Esophagus squamous epithelium (tissue), 5 donors: ENCODE measurements around the gene CTSS. TPM values are rescaled to one million over a fixed set of nuclear protein-coding genes. Genes with fewer than 3 reads are reported as not detected.

ENCODE experiments used
- DNase-seq: peaks from one replicate; lab custom pipeline; 2025; lab: John Stamatoyannopoulos, UW
- H3K27ac ChIP-seq, 4 donors: fragments of 200-600 bp; sonication (generic); one replicate each; pipeline ENCODE4 v1.5.1; 2016 to 2019; ENCODE audit warnings: mild to moderate bottlenecking in 1 of 4
- H3K27me3 ChIP-seq, 4 donors: fragments of 200-600 bp; sonication (generic); 1 replicate in 3 of 4; 2 replicates in 1 of 4; pipeline versions ENCODE4 v1.5.1 to v1.6.0; 2017 to 2021; ENCODE audit warnings: antibody characterized with exemption in 1 of 4
- H3K36me3 ChIP-seq, 3 donors: fragments of 200-600 bp; sonication (generic); one replicate each; pipeline ENCODE4 v1.5.1; 2016 to 2019
- H3K4me1 ChIP-seq, 3 donors: fragments of 200-600 bp; sonication (generic); one replicate each; pipeline ENCODE4 v1.5.1; 2017 to 2019
- H3K4me3 ChIP-seq, 4 donors: fragments of 200-600 bp; sonication (generic); 1 replicate in 3 of 4; 2 replicates in 1 of 4; pipeline ENCODE4 v1.5.1; 2016 to 2019; ENCODE audit warnings: mild to moderate bottlenecking in 2 of 4, moderate library complexity in 1 of 4
- H3K9me3 ChIP-seq, 3 donors: fragments of 200-600 bp; sonication (generic); one replicate each; pipeline ENCODE4 v1.5.1; 2016 to 2019
- POLR2A ChIP-seq, 4 donors: fragments of 450-650 bp; IDR thresholded peaks; one replicate each; pipeline ENCODE4 v1.6.1; 2017; ENCODE audit warnings: antibody characterized with exemption in 4 of 4, mild to moderate bottlenecking in 4 of 4, moderate library complexity in 3 of 4
- WGBS, 2 donors: methylation state at CpG; one replicate each; pipeline ENCODE4 v1.1.5; 2018; 5-methylcytosine and 5-hydroxymethylcytosine counted together
- intact Hi-C: fragments of 100-400 bp; cut with DNase I; formaldehyde crosslinking; loops from one replicate; pipeline ENCODE4 v1.15.0; 2022
- total RNA-seq, 4 donors: library from RNA; depleted of rRNA; stranded (reverse); fragments of >200 nt; gene quantifications; one replicate each; pipeline ENCODE4 v1.1.0, GENCODE V29; 2016
- TF ChIP-seq, protein P1 (sequence below), 6 experiments: fragments of 450-650 bp in 4 of 6; fragments of 200-600 bp in 2 of 6; sonication (generic) in 2 of 6; IDR thresholded peaks; one replicate each; pipeline ENCODE4 v1.5.1; 2016 to 2019; ENCODE audit warnings: antibody characterized with exemption in 6 of 6, mild to moderate bottlenecking in 4 of 6, moderate library complexity in 4 of 6
- donor health status: DM: yes; HTN: yes; CAD: no.

Gene CTSS
- total RNA-seq, 4 donors from 2014 or later: 19.7 to 82.4 (median 48.0) TPM

DNA sequence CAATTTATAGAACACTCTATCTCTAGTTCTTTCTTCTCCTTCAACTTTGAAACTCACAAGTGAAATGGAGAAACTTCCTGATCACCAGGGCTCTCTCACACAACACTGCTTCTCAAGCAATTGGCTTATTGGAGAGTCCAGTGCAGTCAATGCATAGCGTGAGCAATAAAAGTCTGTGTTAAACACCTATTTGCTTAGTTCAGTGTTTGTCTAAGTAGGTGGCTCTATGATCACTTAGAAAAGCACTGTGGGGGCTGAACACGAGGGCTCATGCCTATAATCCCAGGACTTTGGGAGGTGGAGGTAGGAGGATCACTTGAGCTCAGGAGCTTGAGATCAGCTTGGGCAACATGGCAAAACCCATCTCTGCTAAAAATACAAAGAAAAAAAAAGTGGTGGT, 12.2 kb downstream of the CTSS start:
- intact Hi-C loops: no loop called here
- WGBS, 2 donors: 91 to 97% methylated on average over 1 to 2 of the region's 2 CpGs
- no peaks in the 10 kb centered on the region for H3K9me3 ChIP-seq
- no peak for TF ChIP-seq POLR2A (IDR thresholded peaks at IDR 0.05)
- TF ChIP-seq, protein P1, sequence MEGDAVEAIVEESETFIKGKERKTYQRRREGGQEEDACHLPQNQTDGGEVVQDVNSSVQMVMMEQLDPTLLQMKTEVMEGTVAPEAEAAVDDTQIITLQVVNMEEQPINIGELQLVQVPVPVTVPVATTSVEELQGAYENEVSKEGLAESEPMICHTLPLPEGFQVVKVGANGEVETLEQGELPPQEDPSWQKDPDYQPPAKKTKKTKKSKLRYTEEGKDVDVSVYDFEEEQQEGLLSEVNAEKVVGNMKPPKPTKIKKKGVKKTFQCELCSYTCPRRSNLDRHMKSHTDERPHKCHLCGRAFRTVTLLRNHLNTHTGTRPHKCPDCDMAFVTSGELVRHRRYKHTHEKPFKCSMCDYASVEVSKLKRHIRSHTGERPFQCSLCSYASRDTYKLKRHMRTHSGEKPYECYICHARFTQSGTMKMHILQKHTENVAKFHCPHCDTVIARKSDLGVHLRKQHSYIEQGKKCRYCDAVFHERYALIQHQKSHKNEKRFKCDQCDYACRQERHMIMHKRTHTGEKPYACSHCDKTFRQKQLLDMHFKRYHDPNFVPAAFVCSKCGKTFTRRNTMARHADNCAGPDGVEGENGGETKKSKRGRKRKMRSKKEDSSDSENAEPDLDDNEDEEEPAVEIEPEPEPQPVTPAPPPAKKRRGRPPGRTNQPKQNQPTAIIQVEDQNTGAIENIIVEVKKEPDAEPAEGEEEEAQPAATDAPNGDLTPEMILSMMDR (IDR thresholded peaks at IDR 0.05): no peak
- H3K4me1 ChIP-seq: peaks cover 0 to 28% (median 0%) of the 10 kb centered on the region in 3 donors
- no peak overlapping the region for H3K4me3 ChIP-seq
- no peak for DNase-seq
- peaks cover 0 to 57% (median 0%) of the 10 kb centered on the region in 3 donors for H3K36me3 ChIP-seq
- H3K27ac ChIP-seq: no peak overlapping the region
- no peaks in the 10 kb centered on the region for H3K27me3 ChIP-seq

DNA sequence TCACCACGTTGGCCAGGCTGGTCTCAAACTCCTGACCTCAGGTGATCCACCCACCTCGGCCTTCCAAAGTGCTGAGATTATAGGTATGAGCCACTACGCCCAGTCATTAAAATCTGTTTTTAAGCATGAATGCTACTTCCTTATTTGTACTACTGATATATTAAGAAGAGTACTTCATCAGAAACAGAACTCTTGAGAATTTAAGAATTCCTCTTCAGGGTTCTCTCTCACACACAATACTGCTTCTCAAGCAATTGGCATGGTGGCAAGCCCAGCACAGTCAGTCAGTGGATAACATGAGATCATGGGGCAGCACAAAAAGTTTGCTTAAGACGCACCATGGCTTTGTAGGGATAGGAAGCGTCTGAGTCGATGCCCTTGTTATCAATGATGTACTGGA, 14.1 kb downstream of the CTSS start:
- TF ChIP-seq POLR2A (IDR thresholded peaks at IDR 0.05): no peak
- TF ChIP-seq, protein P1 (IDR thresholded peaks at IDR 0.05): no peak
- H3K36me3 ChIP-seq: peaks cover 0 to 64% (median 5%) of the 10 kb centered on the region in 3 donors
- intact Hi-C loops: no loop called here
- DNase-seq: no peak
- no peak overlapping the region for H3K27ac ChIP-seq
- no peaks in the 10 kb centered on the region for H3K27me3 ChIP-seq
- 89 to 90% methylated on average over 6 of the region's 6 CpGs for WGBS, 2 donors
- no peaks in the 10 kb centered on the region for H3K9me3 ChIP-seq
- no peak overlapping the region for H3K4me3 ChIP-seq
- H3K4me1 ChIP-seq: peaks cover 0 to 16% (median 0%) of the 10 kb centered on the region in 3 donors

DNA sequence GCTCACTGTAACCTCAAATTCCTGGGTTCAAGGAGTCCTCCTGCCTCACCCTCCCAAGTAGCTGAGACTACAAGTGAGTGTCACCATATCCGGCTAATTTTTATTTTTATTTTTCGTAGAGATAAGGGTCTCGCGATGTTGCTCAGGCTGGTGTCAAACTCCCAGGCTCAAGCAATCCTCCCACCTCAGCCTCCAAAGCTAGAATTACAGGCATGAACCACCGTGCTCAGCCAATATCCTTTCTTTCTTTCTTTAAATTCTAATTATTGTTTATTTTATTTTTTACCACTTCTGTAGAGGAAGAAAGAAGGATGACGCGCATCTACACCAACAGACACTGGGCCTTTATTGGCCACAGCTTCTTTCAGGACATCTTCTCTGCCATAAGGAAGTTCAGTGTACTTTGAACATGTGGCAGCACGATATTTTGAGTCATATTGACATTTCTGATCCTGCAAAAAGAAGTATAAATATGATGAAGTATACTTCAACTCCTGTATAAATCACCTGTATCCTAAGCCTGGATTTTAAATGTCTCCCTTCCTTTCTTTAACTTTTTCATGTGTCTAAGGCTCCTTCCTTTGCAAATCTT, 15.8 kb downstream of the CTSS start:
- Histone ChIP-seq H3K9me3 (no peaks in the 10 kb centered on the region), H3K36me3 (peaks cover 0 to 64% (median 5%) of the 10 kb centered on the region in 3 donors), H3K27ac (peak overlapping the region; percentile 58 to 79 (median 62)), H3K4me1 (peaks cover 0 to 16% (median 0%) of the 10 kb centered on the region in 3 donors), H3K27me3 (no peaks in the 10 kb centered on the region), H3K4me3 (no peak overlapping the region)
- WGBS, 2 donors: 64 to 69% methylated on average over 7 to 8 of the region's 8 CpGs
- intact Hi-C loops: no loop called here
- no peak for TF ChIP-seq POLR2A (IDR thresholded peaks at IDR 0.05)
- TF ChIP-seq, protein P1 (IDR thresholded peaks at IDR 0.05): no peak
- DNase-seq: no peak

DNA sequence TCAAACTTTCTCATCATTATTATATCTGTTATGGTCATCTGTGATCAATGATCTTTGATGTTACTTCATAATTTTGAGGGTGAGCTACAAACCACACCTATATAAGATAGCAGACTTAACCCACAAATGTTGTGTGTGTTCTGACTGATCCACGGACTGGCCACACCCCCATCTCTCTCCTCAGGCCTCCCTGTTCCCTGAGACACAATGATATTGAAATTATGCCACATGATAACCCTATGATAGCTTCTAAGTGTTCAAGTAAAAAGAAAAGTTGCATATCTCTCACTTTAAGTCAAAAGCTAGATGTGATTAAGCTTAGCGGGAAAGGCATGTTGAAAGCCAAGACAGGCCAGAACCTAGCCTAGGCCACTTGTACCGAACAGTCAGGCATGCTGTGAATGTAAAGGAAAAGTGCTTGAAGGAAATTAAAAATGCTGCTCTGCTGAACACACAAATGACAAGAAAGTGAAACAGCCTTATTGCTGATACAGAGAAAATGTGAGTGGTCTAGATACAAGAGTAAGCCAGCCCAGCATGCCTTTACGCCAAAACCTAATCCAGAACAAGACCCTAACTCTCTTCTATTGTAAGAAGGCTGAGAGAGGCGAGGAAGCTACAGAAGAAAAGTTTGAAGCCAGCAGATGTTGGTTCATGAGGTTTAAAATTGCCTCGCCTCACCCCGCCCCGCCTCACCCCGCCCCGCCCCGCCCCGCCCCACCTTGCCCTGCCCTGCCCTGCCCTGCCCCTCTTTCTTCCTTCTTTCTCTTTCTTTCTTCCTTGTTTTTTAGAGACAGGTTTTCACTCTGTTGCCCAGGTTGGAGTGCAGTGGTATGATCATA, 16.5 kb downstream of the CTSS start:
- WGBS, 2 donors: 56 to 58% methylated on average over 6 to 11 of the region's 12 CpGs

More for the DNA sequence above, 16.5 kb downstream of the CTSS start:
- Histone ChIP-seq H3K4me3 (no peak overlapping the region), H3K9me3 (no peaks in the 10 kb centered on the region), H3K27me3 (no peaks in the 10 kb centered on the region), H3K4me1 (peaks cover 0 to 16% (median 0%) of the 10 kb centered on the region in 3 donors), H3K27ac (peak overlapping the region; percentile 58 to 79 (median 63)), H3K36me3 (peaks cover 0 to 61% (median 5%) of the 10 kb centered on the region in 3 donors)
- intact Hi-C loops: no loop called here
- no peak for DNase-seq
- TF ChIP-seq, protein P1 (IDR thresholded peaks at IDR 0.05): no peak
- no peak for TF ChIP-seq POLR2A (IDR thresholded peaks at IDR 0.05)
